Mesenchymal stem cell (in vitro differentiated cells and primary cell): ENCODE data around the gene FAM89B.

ENCODE experiments used
- DNase-seq: peaks from one replicate; pipeline ENCODE4 v3.0.0-alpha.2; 2013
- H2AFZ ChIP-seq: one replicate; pipeline ENCODE4 v1.6.1; 2013; ENCODE audit warnings: low read depth, mild to moderate bottlenecking, control low read depth, inconsistent platforms, low read length, moderate library complexity
- H2AK5ac ChIP-seq: 2 replicates; pipeline ENCODE4 v1.6.1; 2013; ENCODE audit warnings: low read length, moderate library complexity, mild to moderate bottlenecking, inconsistent platforms; ENCODE audit not compliant: severe bottlenecking
- H2BK120ac ChIP-seq: one replicate; pipeline ENCODE4 v1.6.1; 2013; ENCODE audit warnings: low read depth, mild to moderate bottlenecking, inconsistent platforms, low read length, moderate library complexity
- H2BK12ac ChIP-seq, 2 experiments: one replicate each; pipeline ENCODE4 v1.6.1; 2013; ENCODE audit warnings: inconsistent platforms in 2 of 2, low read length in 2 of 2, mild to moderate bottlenecking in 2 of 2, moderate library complexity in 2 of 2, control low read depth in 1 of 2
- H2BK15ac ChIP-seq: one replicate; pipeline ENCODE4 v1.6.1; 2013; ENCODE audit warnings: mild to moderate bottlenecking, low read depth, inconsistent platforms; ENCODE audit not compliant: poor library complexity, severe bottlenecking
- H2BK5ac ChIP-seq: 2 replicates; pipeline ENCODE4 v1.6.1; 2013; ENCODE audit warnings: low read depth, mild to moderate bottlenecking, low read length, control low read depth, inconsistent platforms; ENCODE audit not compliant: poor library complexity, severe bottlenecking
- H3K14ac ChIP-seq, 2 experiments: one replicate each; pipeline ENCODE4 v1.6.1; 2013; ENCODE audit warnings: inconsistent platforms in 2 of 2, low read length in 2 of 2, control low read depth in 1 of 2, mild to moderate bottlenecking in 1 of 2, moderate library complexity in 1 of 2
- H3K18ac ChIP-seq, 2 experiments: one replicate each; pipeline ENCODE4 v1.6.1; 2013; ENCODE audit warnings: inconsistent platforms in 2 of 2, low read length in 2 of 2, control low read depth in 1 of 2, low read depth in 1 of 2, mild to moderate bottlenecking in 1 of 2
- H3K23ac ChIP-seq, 2 experiments: one replicate each; pipeline ENCODE4 v1.6.1; 2013; ENCODE audit warnings: inconsistent platforms in 2 of 2, low read length in 2 of 2, mild to moderate bottlenecking in 2 of 2, moderate library complexity in 2 of 2, control low read depth in 1 of 2
- H3K27ac ChIP-seq: 2 replicates; pipeline ENCODE4 v1.5.1; 2013; ENCODE audit warnings: mild to moderate bottlenecking, moderate library complexity, low read length, control low read depth, inconsistent platforms; ENCODE audit not compliant: poor library complexity, severe bottlenecking
- H3K27me3 ChIP-seq, 2 experiments: 2 replicates each; pipeline versions ENCODE4 v1.6.1 to v1.7.0; 2013; ENCODE audit warnings: low read length in 2 of 2, mild to moderate bottlenecking in 2 of 2, moderate library complexity in 2 of 2, control low read depth in 1 of 2, inconsistent platforms in 1 of 2; ENCODE audit not compliant: control insufficient read depth in 1 of 2, insufficient read depth in 1 of 2
- H3K36me3 ChIP-seq, 2 experiments: 2 replicates each; pipeline versions ENCODE4 v1.6.1 to v1.7.0; 2013; ENCODE audit warnings: low read length in 2 of 2, control low read depth in 1 of 2, inconsistent platforms in 1 of 2, low read depth in 1 of 2, mild to moderate bottlenecking in 1 of 2; ENCODE audit not compliant: insufficient read depth in 2 of 2, control insufficient read depth in 1 of 2
- H3K4ac ChIP-seq, 2 experiments: one replicate each; pipeline ENCODE4 v1.6.1; 2013; ENCODE audit warnings: inconsistent platforms in 2 of 2, low read length in 2 of 2, mild to moderate bottlenecking in 2 of 2, moderate library complexity in 2 of 2, control low read depth in 1 of 2, low read depth in 1 of 2
- H3K4me1 ChIP-seq: 2 replicates; pipeline ENCODE4 v1.6.1; 2013; ENCODE audit warnings: low read depth, low read length, control low read depth; ENCODE audit not compliant: control insufficient read depth, insufficient read depth
- H3K4me2 ChIP-seq: 2 replicates; pipeline ENCODE4 v1.6.1; 2013; ENCODE audit warnings: low read length, mild to moderate bottlenecking, inconsistent platforms; ENCODE audit not compliant: poor library complexity, severe bottlenecking
- H3K4me3 ChIP-seq, 2 experiments: 2 replicates each; pipeline versions ENCODE4 v1.5.1 to v1.7.0; 2013; ENCODE audit warnings: low read length in 2 of 2, mild to moderate bottlenecking in 2 of 2, control low read depth in 1 of 2, low read depth in 1 of 2; ENCODE audit not compliant: insufficient read depth in 1 of 2
- H3K79me1 ChIP-seq: replicated peaks from 2 replicates; pipeline ENCODE4 v1.6.1; 2013; ENCODE audit warnings: mild to moderate bottlenecking, control low read depth, low read length, inconsistent platforms; ENCODE audit not compliant: poor library complexity, severe bottlenecking
- H3K9ac ChIP-seq: 2 replicates; pipeline ENCODE4 v1.7.0; 2013; ENCODE audit warnings: mild to moderate bottlenecking, low read length, moderate library complexity
- H3K9me3 ChIP-seq: 2 replicates; pipeline ENCODE4 v1.7.0; 2013; ENCODE audit warnings: mild to moderate bottlenecking, low read length; ENCODE audit not compliant: control insufficient read depth
- H4K8ac ChIP-seq: one replicate; pipeline ENCODE4 v1.6.1; 2013; ENCODE audit warnings: inconsistent platforms, mild to moderate bottlenecking, low read length, moderate library complexity
- H4K91ac ChIP-seq: one replicate; pipeline ENCODE4 v1.6.1; 2013; ENCODE audit warnings: mild to moderate bottlenecking, low read length, inconsistent platforms
- WGBS: methylation state at CpG from one replicate; pipeline ENCODE4 v1.1.7; 2013; ENCODE audit warnings: mixed read lengths; 5-methylcytosine and 5-hydroxymethylcytosine counted together

FAM89B gene

GRCh38 chr11:65526744-65527143, 45.6 kb upstream of the FAM89B start:
- H2BK120ac ChIP-seq = no peak overlapping the region
- 97% methylated on average over 8 of the region's 8 CpGs for WGBS

GRCh38 chr11:65528819-65529350, 43.5 kb upstream of the FAM89B start:
- Histone ChIP-seq H2AK5ac (no peak overlapping the region), H3K36me3 (peaks cover 71 to 73% of the 10 kb centered on the region in 2 experiments), H3K4me1 (peaks cover 32% of the 10 kb centered on the region), H2BK120ac (no peak overlapping the region), H2BK5ac (no peak overlapping the region), H3K79me1 (peaks cover 45% of the 10 kb centered on the region), H2BK12ac (no peak overlapping the region), H3K4me2 (no peak overlapping the region), H3K18ac (no peak overlapping the region), H3K27ac (no peak overlapping the region), H3K4ac (no peak overlapping the region), H3K23ac (no peak overlapping the region), H3K9ac (no peak overlapping the region), H3K27me3 (no peaks in the 10 kb centered on the region), H2AFZ (no peak overlapping the region), H2BK15ac (no peak overlapping the region), H3K4me3 (no peak overlapping the region), H3K9me3 (no peaks in the 10 kb centered on the region), H3K14ac (no peak overlapping the region), H4K8ac (no peak overlapping the region), H4K91ac (no peak overlapping the region)
- DNase-seq = no peak
- 90% methylated on average over 12 of the region's 12 CpGs for WGBS

More at GRCh38 chr11:65526744-65527143, 45.6 kb upstream of the FAM89B start:
- Histone ChIP-seq H4K91ac (no peak overlapping the region), H2BK5ac (no peak overlapping the region), H2BK15ac (no peak overlapping the region), H4K8ac (no peak overlapping the region), H2AFZ (no peak overlapping the region), H3K4ac (no peak overlapping the region), H3K79me1 (peaks cover 37% of the 10 kb centered on the region), H3K14ac (no peak overlapping the region), H3K23ac (peak overlapping the region in 1 of 2 experiments; percentile 14), H2AK5ac (no peak overlapping the region), H3K18ac (no peak overlapping the region), H3K9me3 (no peaks in the 10 kb centered on the region), H3K4me1 (peaks cover 37% of the 10 kb centered on the region), H3K27me3 (no peaks in the 10 kb centered on the region), H3K27ac (no peak overlapping the region), H3K9ac (peak overlapping the region; percentile 98), H3K4me3 (peak overlapping the region in 1 of 2 experiments; percentile 97), H2BK12ac (no peak overlapping the region), H3K36me3 (peaks cover 53 to 54% of the 10 kb centered on the region in 2 experiments), H3K4me2 (no peak overlapping the region)
- no peak for DNase-seq

GRCh38 chr11:65529475-65530156, 42.7 kb upstream of the FAM89B start:
- 92% methylated on average over 10 of the region's 10 CpGs for WGBS
- no peak overlapping the region for H3K27ac ChIP-seq
- H4K91ac ChIP-seq = no peak overlapping the region
- H3K18ac ChIP-seq = no peak overlapping the region
- peaks cover 26% of the 10 kb centered on the region for H3K4me1 ChIP-seq
- H3K79me1 ChIP-seq = peaks cover 42% of the 10 kb centered on the region
- H3K9me3 ChIP-seq = no peaks in the 10 kb centered on the region
- peak overlapping the region; percentile 4 for H3K9ac ChIP-seq
- H2BK15ac ChIP-seq = no peak overlapping the region
- no peak overlapping the region for H2BK120ac ChIP-seq
- H3K27me3 ChIP-seq = no peaks in the 10 kb centered on the region
- H2AK5ac ChIP-seq = no peak overlapping the region
- DNase-seq = no peak
- no peak overlapping the region for H3K14ac ChIP-seq
- no peak overlapping the region for H3K23ac ChIP-seq
- H2BK12ac ChIP-seq = no peak overlapping the region
- H3K4me2 ChIP-seq = no peak overlapping the region
- no peak overlapping the region for H2AFZ ChIP-seq
- H2BK5ac ChIP-seq = no peak overlapping the region
- no peak overlapping the region for H3K4me3 ChIP-seq
- no peak overlapping the region for H3K4ac ChIP-seq
- no peak overlapping the region for H4K8ac ChIP-seq
- peaks cover 74 to 78% of the 10 kb centered on the region in 2 experiments for H3K36me3 ChIP-seq

GRCh38 chr11:65530157-65530496, 42.2 kb upstream of the FAM89B start:
- Histone ChIP-seq H3K36me3 (peaks cover 79 to 83% of the 10 kb centered on the region in 2 experiments), H3K27ac (no peak overlapping the region), H2AFZ (no peak overlapping the region), H3K14ac (no peak overlapping the region), H2AK5ac (no peak overlapping the region), H4K8ac (no peak overlapping the region), H2BK120ac (no peak overlapping the region), H3K23ac (no peak overlapping the region), H2BK15ac (no peak overlapping the region), H4K91ac (no peak overlapping the region), H3K27me3 (no peaks in the 10 kb centered on the region), H3K4me3 (no peak overlapping the region), H3K79me1 (peaks cover 42% of the 10 kb centered on the region), H3K18ac (no peak overlapping the region), H3K4me2 (no peak overlapping the region), H3K4ac (no peak overlapping the region), H2BK12ac (no peak overlapping the region), H3K9ac (peak overlapping the region; percentile 4), H2BK5ac (no peak overlapping the region), H3K9me3 (no peaks in the 10 kb centered on the region), H3K4me1 (peaks cover 26% of the 10 kb centered on the region)
- WGBS = 84% methylated on average over 5 of the region's 5 CpGs
- DNase-seq = no peak
